ENCODE measurements around the gene PABPN1L. TPM values are rescaled to one million over a fixed set of nuclear protein-coding genes. Genes with fewer than 3 reads are reported as not detected.

The PABPN1L gene
- total and polyA plus RNA-seq, 9 donors = 0.25 TPM; not detected in 8

DNA sequence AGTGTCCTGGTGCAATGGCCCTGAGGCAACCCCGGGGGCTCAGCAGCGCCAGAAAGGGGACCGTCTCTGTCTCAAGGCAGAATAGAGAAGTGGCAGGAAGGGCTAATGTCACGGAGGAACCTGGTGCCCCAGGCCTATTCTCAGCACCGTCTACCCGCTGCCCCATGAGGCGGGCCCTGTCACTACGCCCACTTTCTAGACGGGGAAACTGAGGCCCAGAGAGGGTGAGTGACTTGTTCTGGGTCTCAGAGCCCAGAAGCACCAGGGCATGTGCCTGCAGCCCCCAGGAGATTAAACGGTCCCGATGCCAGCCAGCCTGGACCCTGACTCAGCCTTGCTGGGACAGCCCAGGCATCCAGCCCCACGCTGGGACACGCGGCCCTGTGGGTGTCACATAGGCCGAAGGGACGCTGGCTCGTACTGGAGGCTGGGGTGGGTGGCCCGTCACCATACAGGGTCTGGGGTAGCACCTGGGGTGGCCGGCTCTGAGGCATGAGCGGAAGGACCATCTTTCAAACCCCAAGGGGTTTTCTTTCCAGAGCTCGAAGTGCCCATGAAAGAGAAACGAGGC is 40.2 kb upstream of the PABPN1L start:
- intact Hi-C loops (cut with DNase I) = no loop called here
- WGBS, 3 donors = 85 to 93% (median 89%) methylated on average over 22 of the region's 22 CpGs
- no peaks in the 10 kb centered on the region for H3K27me3 ChIP-seq
- H3K4me3 ChIP-seq = no peak overlapping the region
- no peak for TF ChIP-seq POLR2A (IDR thresholded peaks at IDR 0.05)
- no peak for TF ChIP-seq EP300 (IDR thresholded peaks at IDR 0.05)
- H3K9me3 ChIP-seq = no peaks in the 10 kb centered on the region
- no peaks in the 10 kb centered on the region for H3K36me3 ChIP-seq
- DNase-seq = no peak
- no peak overlapping the region for H3K27ac ChIP-seq
- no peaks in the 10 kb centered on the region for H3K4me1 ChIP-seq (ENCODE audit: insufficient read depth)

DNA sequence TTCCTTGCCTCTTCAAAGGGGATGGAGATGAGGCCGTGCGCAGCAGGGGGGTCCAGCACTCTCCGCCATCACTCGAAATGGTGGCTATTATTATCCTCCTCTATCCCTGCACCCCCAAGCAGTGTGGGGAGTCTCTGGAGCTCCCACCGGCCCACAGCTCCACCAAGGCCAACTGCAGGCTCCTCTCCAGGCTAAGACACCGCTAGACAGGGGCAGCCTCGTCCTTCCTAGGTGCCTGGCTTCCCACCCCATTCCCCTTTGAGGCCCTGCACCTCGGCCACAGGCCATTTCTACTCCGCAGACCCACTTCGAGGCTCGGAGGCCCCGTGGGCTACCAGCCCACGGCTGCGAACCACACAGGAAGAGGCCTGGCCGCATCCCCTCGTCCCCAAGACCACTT is 39.6 kb upstream of the PABPN1L start:
- intact Hi-C loops (cut with DNase I) = no loop called here
- no peak for DNase-seq
- no peaks in the 10 kb centered on the region for H3K4me1 ChIP-seq (ENCODE audit: insufficient read depth)
- H3K4me3 ChIP-seq = no peak overlapping the region
- no peaks in the 10 kb centered on the region for H3K36me3 ChIP-seq
- no peak overlapping the region for H3K27ac ChIP-seq
- H3K9me3 ChIP-seq = no peaks in the 10 kb centered on the region
- TF ChIP-seq CTCF (IDR thresholded peaks at IDR 0.05) (no peak), EP300 (IDR thresholded peaks at IDR 0.05) (no peak), POLR2A (IDR thresholded peaks at IDR 0.05) (no peak)
- H3K27me3 ChIP-seq = no peaks in the 10 kb centered on the region
- WGBS, 3 donors = 73 to 83% (median 74%) methylated on average over 14 to 16 of the region's 16 CpGs

GRCh38 chr16:88905563-88905962 is 39.1 kb upstream of the PABPN1L start:
- TF ChIP-seq EP300 (IDR thresholded peaks at IDR 0.05) (no peak), CTCF (IDR thresholded peaks at IDR 0.05) (no peak), POLR2A (IDR thresholded peaks at IDR 0.05) (no peak)
- Histone ChIP-seq H3K36me3 (no peaks in the 10 kb centered on the region), H3K27ac (no peak overlapping the region), H3K9me3 (no peaks in the 10 kb centered on the region), H3K4me3 (no peak overlapping the region), H3K4me1 (ENCODE audit: insufficient read depth) (no peaks in the 10 kb centered on the region), H3K27me3 (no peaks in the 10 kb centered on the region)
- no peak for DNase-seq
- intact Hi-C loops (cut with DNase I) = no loop called here
- WGBS, 3 donors = 23 to 40% (median 33%) methylated on average over 5 to 12 of the region's 13 CpGs

GRCh38 chr16:88904676-88905365 is 38.4 kb upstream of the PABPN1L start:
- TF ChIP-seq CTCF (IDR thresholded peaks at IDR 0.05) = no peak
- no peak for TF ChIP-seq POLR2A (IDR thresholded peaks at IDR 0.05)
- no peak for TF ChIP-seq EP300 (IDR thresholded peaks at IDR 0.05)

GRCh38 chr16:88903267-88903666 is 36.8 kb upstream of the PABPN1L start:
- TF ChIP-seq POLR2A (IDR thresholded peaks at IDR 0.05) = no peak
- no peak for TF ChIP-seq EP300 (IDR thresholded peaks at IDR 0.05)
- no peak for TF ChIP-seq CTCF (IDR thresholded peaks at IDR 0.05)
- H3K27ac ChIP-seq = no peak overlapping the region
- intact Hi-C loops (cut with DNase I) = no loop called here
- no peaks in the 10 kb centered on the region for H3K4me1 ChIP-seq (ENCODE audit: insufficient read depth)
- H3K4me3 ChIP-seq = no peak overlapping the region
- no peaks in the 10 kb centered on the region for H3K36me3 ChIP-seq
- no peaks in the 10 kb centered on the region for H3K27me3 ChIP-seq
- no peaks in the 10 kb centered on the region for H3K9me3 ChIP-seq
- WGBS, 3 donors = 46 to 71% (median 61%) methylated on average over 4 to 14 of the region's 14 CpGs
- DNase-seq = no peak

More at GRCh38 chr16:88904676-88905365, 38.4 kb upstream of the PABPN1L start:
- no peaks in the 10 kb centered on the region for H3K27me3 ChIP-seq
- no peaks in the 10 kb centered on the region for H3K36me3 ChIP-seq
- no peaks in the 10 kb centered on the region for H3K9me3 ChIP-seq
- H3K4me1 ChIP-seq (ENCODE audit: insufficient read depth) = no peaks in the 10 kb centered on the region
- no peak for DNase-seq
- intact Hi-C loops (cut with DNase I) = no loop called here
- H3K27ac ChIP-seq = no peak overlapping the region
- WGBS, 3 donors = 73 to 79% (median 79%) methylated on average over 21 of the region's 21 CpGs
- no peak overlapping the region for H3K4me3 ChIP-seq

Measured in ovary (tissue), 9 donors.